Aorta (tissue), 5 donors: Measurements from ENCODE around the gene ATP13A2. TPM values are rescaled to one million over a fixed set of nuclear protein-coding genes. Genes with fewer than 3 reads are reported as not detected.

ENCODE experiments used
- ATAC-seq: fragments of 200-7000 bp; cut with Tn5 transposase; one replicate; pipeline ENCODE4 v1.9.1; 2022; ENCODE audit warnings: moderate library complexity; ENCODE audit not compliant: low FRiP score
- DNase-seq, 2 donors: peaks; one replicate each; pipeline ENCODE4 v3.0.0-alpha.2; 2020
- H3K27ac ChIP-seq, 2 donors: one replicate each; pipeline ENCODE4 v1.5.1; 2013; ENCODE audit warnings: low read length in 2 of 2, mild to moderate bottlenecking in 2 of 2, moderate library complexity in 2 of 2, control low read depth in 1 of 2, inconsistent platforms in 1 of 2, low read depth in 1 of 2
- H3K27me3 ChIP-seq, 2 donors: one replicate each; pipeline ENCODE4 v1.6.1; 2013; ENCODE audit warnings: control low read depth in 1 of 2, low read length in 1 of 2, mild to moderate bottlenecking in 1 of 2, moderate library complexity in 1 of 2; ENCODE audit not compliant: insufficient read depth in 2 of 2, control insufficient read depth in 1 of 2
- H3K36me3 ChIP-seq, 2 donors: one replicate each; pipeline ENCODE4 v1.6.1; 2013; ENCODE audit warnings: control low read depth in 1 of 2, low read length in 1 of 2, mild to moderate bottlenecking in 1 of 2; ENCODE audit not compliant: insufficient read depth in 2 of 2, control insufficient read depth in 1 of 2
- H3K4me1 ChIP-seq, 2 donors: one replicate each; pipeline ENCODE4 v1.6.1; 2013; ENCODE audit warnings: low read length in 2 of 2, control low read depth in 1 of 2, mild to moderate bottlenecking in 1 of 2, moderate library complexity in 1 of 2; ENCODE audit not compliant: insufficient read depth in 2 of 2, control insufficient read depth in 1 of 2
- H3K4me3 ChIP-seq, 2 donors: one replicate each; pipeline ENCODE4 v1.5.1; 2013; ENCODE audit warnings: low read length in 2 of 2, control low read depth in 1 of 2, mild to moderate bottlenecking in 1 of 2
- H3K9me3 ChIP-seq: one replicate; pipeline ENCODE4 v1.6.1; 2013; ENCODE audit warnings: mild to moderate bottlenecking, low read length; ENCODE audit not compliant: control insufficient read depth
- WGBS, 2 donors: extraction: QIAGEN DNeasy Blood & Tissue Kit; methylation state at CpG; one replicate each; pipeline ENCODE4 v1.1.7; 2013; 5-methylcytosine and 5-hydroxymethylcytosine counted together
- intact Hi-C, 2 donors: fragments of 100-400 bp; cut with DNase I; formaldehyde crosslinking; loops; one replicate each; pipeline versions ENCODE4 v1.14.2 to v1.15.0; 2022
- polyA plus RNA-seq, 2 donors: library from polyadenylated mRNA; stranded (reverse); fragments of 200-250 nt; gene quantifications; one replicate each; pipeline ENCODE4 v1.2.3, GENCODE V29; 2013
- total RNA-seq, 2 donors: library from RNA; stranded (reverse); fragmentation: NEBNext Ultra II Directional; extraction: Animal tissue kit (Norgen Biotek cat#: 25700); gene quantifications; one replicate each; pipeline ENCODE4 v1.2.1, GENCODE V29; 2021
- donor health status: healthy with polysubstance abuse.
- donor health status: Bipolar disorder and iron deficiency.
- donor health status: DM: no; HTN: no; CAD: no.
- donor health status: DM: no; HTN: no; CAD: no.
- donor health status: DM: yes; HTN: yes; CAD: no.

The ATP13A2 gene
- total and polyA plus RNA-seq, 4 donors = 9.4 to 36.7 (median 27.9) TPM

DNA sequence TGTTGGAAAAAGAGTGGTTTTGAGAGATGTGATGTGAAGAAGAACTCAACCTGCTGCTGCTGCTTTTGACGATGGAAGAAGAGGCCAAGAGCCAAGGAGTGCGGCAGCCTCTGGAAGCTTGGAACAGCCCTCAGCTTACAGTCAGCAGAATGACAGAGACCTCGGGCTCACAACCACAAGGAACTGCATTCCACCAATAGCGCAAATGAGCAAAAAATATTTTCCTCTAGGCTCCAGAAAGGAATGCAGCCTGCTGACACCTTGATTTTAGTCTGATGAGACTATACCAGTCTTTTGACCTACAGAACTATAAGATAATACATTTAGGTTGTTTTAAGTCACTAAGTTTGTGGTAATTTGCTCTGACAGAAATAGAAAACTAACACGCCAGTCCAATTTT is 31.9 kb upstream of the ATP13A2 start:
- Histone ChIP-seq H3K9me3 (no peaks in the 10 kb centered on the region), H3K36me3 (peaks cover 3 to 6% of the 10 kb centered on the region in 2 donors), H3K4me3 (no peak overlapping the region), H3K27ac (no peak overlapping the region), H3K4me1 (no peaks in the 10 kb centered on the region), H3K27me3 (no peaks in the 10 kb centered on the region)
- DNase-seq = no peak
- 80 to 84% methylated on average over 5 of the region's 5 CpGs for WGBS, 2 donors
- ATAC-seq = no peak
- intact Hi-C loops = no loop called here

DNA sequence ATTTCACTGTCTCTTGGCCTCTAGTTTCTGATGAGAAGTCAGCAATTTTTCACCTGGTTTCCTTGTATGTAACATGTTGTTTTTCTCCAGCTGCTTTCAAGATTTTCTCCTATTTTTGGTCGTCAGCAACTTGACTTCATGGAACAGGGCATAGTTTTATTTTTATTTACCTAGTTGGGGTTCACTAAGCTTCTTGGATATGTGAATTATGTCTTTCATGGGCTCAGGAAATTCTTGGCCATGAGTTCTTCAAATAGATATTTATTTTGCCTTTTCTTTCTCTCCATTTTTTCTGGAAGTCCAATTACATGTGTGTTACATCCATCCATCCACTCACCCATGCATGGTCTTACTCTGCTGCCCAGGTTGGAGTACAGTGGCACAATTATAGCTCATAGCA is 28.4 kb upstream of the ATP13A2 start:
- Histone ChIP-seq H3K27me3 (no peaks in the 10 kb centered on the region), H3K36me3 (peaks cover 3 to 6% of the 10 kb centered on the region in 2 donors), H3K9me3 (no peaks in the 10 kb centered on the region), H3K4me3 (no peak overlapping the region), H3K4me1 (no peaks in the 10 kb centered on the region), H3K27ac (no peak overlapping the region)
- DNase-seq (no peak), ATAC-seq (no peak)
- WGBS, 2 donors = 66 to 69% methylated on average over 1 of the region's 1 CpG
- intact Hi-C loops = no loop called here

DNA sequence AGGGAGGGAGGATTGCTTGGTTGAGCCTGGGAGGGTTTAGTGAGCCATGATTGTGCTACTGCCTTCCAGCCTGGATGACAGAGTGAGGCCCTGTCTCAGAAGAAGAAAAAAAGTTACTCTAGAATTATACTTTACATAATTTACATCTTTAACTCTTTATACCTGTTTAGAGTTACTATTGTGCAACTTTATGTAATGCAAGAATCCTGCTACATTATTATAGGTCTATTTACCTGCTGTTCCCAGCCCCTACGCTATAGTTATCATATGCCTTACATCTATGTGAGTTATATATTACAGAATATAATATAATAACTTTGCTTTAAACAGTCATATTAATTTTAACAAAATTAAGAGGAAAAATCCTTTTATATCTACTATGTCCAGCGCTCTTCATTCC is 27.8 kb upstream of the ATP13A2 start:
- 93 to 100% methylated on average over 2 of the region's 2 CpGs for WGBS, 2 donors
- no peaks in the 10 kb centered on the region for H3K4me1 ChIP-seq
- no peaks in the 10 kb centered on the region for H3K9me3 ChIP-seq
- ATAC-seq (no peak), DNase-seq (no peak)
- peaks cover 3 to 6% of the 10 kb centered on the region in 2 donors for H3K36me3 ChIP-seq
- no peak overlapping the region for H3K27ac ChIP-seq
- intact Hi-C loops = no loop called here
- no peak overlapping the region for H3K4me3 ChIP-seq
- H3K27me3 ChIP-seq = no peaks in the 10 kb centered on the region

DNA sequence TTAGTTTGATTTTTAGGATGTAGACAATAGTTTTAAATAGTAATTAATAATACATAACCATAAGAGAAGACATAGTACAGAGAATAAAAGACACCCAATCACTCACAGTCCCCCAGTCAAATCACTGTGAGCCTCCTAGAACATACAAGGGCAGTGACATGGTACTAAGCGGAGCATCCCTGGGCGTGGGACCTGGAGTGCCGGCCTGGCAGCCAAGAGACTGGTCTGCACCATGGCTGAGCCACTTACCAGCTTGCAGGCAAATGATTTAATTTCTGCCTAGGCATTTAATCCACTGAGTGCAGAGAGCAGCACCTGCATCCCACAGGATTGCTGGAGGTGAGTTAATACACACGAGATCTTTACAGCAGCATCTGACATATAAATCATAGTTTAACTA is 21.8 kb upstream of the ATP13A2 start:
- Histone ChIP-seq H3K9me3 (no peaks in the 10 kb centered on the region), H3K36me3 (peaks cover under 1 to 3% of the 10 kb centered on the region in 2 donors), H3K27me3 (no peaks in the 10 kb centered on the region), H3K4me3 (no peak overlapping the region), H3K4me1 (no peaks in the 10 kb centered on the region), H3K27ac (no peak overlapping the region)
- no peak for ATAC-seq
- 80 to 86% methylated on average over 4 of the region's 4 CpGs for WGBS, 2 donors
- intact Hi-C loops = no loop called here
- no peak for DNase-seq

DNA sequence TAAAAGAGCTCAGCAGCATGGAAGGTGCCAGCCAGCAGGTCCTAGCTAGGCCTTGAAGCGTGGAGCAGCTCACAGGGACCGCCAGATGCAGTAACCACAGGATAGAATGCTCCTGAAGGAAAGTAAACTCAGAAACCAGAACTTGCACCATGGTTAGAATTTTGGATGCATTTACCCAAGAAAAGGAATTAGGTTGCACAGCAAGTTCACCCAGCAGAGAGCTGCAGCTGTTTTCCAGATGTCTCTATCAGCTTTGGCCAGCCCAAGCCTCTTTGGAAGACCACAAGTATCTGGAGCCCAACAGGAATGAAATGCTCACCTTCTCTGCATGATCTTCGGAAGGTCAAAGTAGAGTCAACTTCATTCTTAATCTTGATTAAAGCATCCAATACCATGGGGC is 21.0 kb upstream of the ATP13A2 start:
- Histone ChIP-seq H3K27me3 (no peaks in the 10 kb centered on the region), H3K4me3 (no peak overlapping the region), H3K27ac (no peak overlapping the region), H3K36me3 (peaks cover 3 to 6% of the 10 kb centered on the region in 2 donors), H3K4me1 (no peaks in the 10 kb centered on the region), H3K9me3 (no peaks in the 10 kb centered on the region)
- intact Hi-C loops = no loop called here
- WGBS, 2 donors = 92 to 95% methylated on average over 3 of the region's 3 CpGs
- DNase-seq = no peak
- no peak for ATAC-seq

DNA sequence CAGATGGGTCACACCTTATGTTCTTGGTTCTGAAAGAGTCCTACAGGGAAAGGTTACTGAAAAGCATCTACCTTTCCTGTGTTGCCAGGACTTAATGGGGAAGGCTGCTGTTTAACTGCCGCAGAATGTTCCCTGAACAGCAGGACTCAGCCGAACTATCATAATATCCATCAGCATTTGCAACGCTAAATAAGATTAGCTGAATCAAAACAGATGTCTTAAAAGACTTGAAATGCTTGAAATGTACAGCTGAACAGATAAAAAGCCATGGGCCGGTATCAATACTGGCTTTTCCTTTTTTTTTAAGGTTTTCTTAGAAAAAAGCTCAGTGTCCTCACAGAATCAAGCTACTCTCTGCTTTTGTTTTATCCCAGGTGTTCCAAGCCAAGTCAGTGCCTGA is 19.7 kb upstream of the ATP13A2 start:
- intact Hi-C loops = no loop called here
- Histone ChIP-seq H3K36me3 (peaks cover 7 to 9% of the 10 kb centered on the region in 2 donors), H3K4me1 (no peaks in the 10 kb centered on the region), H3K27ac (no peak overlapping the region), H3K27me3 (no peaks in the 10 kb centered on the region), H3K4me3 (no peak overlapping the region), H3K9me3 (no peaks in the 10 kb centered on the region)
- ATAC-seq = no peak
- 88 to 92% methylated on average over 4 of the region's 4 CpGs for WGBS, 2 donors
- no peak for DNase-seq

DNA sequence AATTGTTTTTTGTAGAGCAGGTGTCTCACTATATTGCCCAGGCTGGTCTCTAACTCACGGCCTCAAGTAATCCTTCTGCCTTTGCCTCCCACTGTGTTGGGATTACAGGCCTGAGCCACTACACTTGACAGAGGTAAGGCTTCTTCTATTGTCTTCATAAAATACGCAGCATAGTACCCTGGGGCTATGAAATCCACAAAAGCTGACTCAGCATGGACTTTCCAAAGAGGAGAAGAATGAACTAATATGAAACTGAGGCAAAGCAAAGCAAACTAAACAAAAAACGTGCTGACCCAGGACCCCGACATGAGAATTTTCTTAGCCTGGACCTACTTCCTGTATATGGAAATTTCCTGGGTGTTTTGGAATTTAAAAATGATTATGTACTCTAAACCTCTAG is 18.5 kb upstream of the ATP13A2 start:
- Histone ChIP-seq H3K27me3 (no peaks in the 10 kb centered on the region), H3K9me3 (no peaks in the 10 kb centered on the region), H3K27ac (no peak overlapping the region), H3K4me1 (no peaks in the 10 kb centered on the region), H3K36me3 (peaks cover 10 to 13% of the 10 kb centered on the region in 2 donors), H3K4me3 (no peak overlapping the region)
- intact Hi-C loops = no loop called here
- DNase-seq = no peak
- 77 to 82% methylated on average over 4 of the region's 4 CpGs for WGBS, 2 donors
- no peak for ATAC-seq

DNA sequence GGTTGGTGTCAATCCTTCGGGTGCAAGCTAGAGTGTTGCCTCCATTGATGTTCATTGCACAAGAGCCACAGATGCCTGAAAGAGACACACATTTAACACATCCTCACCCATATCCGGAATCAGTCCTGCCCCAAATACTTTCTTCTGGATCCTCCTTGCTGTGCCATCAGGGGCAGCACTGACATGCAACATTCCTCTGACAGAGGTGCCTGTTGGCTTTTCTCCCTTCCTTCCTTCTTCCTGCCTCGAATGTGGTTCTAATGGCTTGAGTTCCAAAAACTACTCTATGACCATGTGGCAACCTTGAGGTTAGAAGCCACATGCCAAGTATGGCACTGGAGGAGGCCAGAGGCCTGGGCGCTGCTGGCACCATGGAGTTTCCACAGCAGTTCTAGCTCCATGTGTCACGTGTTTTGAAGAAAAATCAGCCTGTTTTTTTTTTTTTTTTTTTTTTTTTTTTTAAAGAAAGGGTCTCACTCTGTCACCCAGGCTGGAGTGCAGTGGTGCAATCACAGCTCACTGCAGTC is 17.0 kb upstream of the ATP13A2 start:
- DNase-seq (no peak), ATAC-seq (no peak)
- no peaks in the 10 kb centered on the region for H3K4me1 ChIP-seq
- no peak overlapping the region for H3K27ac ChIP-seq
- no peaks in the 10 kb centered on the region for H3K27me3 ChIP-seq
- no peak overlapping the region for H3K4me3 ChIP-seq
- peaks cover 10 to 19% of the 10 kb centered on the region in 2 donors for H3K36me3 ChIP-seq
- intact Hi-C loops = no loop called here
- WGBS, 2 donors = 58 to 62% methylated on average over 5 of the region's 5 CpGs
- no peaks in the 10 kb centered on the region for H3K9me3 ChIP-seq

DNA sequence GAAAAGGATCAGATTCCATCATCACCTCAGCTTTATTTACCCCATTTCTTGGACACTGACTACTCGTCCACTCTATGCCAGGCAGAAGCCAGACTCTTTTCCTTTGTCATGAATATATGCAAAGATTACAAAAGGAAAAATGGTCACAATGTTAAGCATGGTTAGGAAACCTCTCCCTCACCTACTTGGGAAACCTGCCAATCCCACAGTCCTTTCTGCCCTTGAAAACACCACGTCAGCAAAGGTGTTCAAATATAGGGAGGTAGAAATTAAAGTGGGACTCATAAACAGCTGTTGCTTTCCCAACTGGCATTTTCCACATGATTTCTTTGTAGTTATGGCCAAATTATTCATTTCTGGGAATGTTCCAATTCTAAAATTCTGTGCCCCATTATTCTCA is 16.2 kb upstream of the ATP13A2 start:
- intact Hi-C loops = no loop called here
- ATAC-seq = no peak
- H3K36me3 ChIP-seq = peaks cover 10 to 19% of the 10 kb centered on the region in 2 donors

More for the DNA sequence above, 16.2 kb upstream of the ATP13A2 start:
- no peaks in the 10 kb centered on the region for H3K4me1 ChIP-seq
- H3K9me3 ChIP-seq = no peaks in the 10 kb centered on the region
- H3K27me3 ChIP-seq = no peaks in the 10 kb centered on the region
- H3K4me3 ChIP-seq = no peak overlapping the region
- H3K27ac ChIP-seq = no peak overlapping the region
- 66% methylated on average over 2 of the region's 2 CpGs for WGBS, 2 donors
- DNase-seq = no peak
